ENCODE results near the gene EXOC4.

DNA sequence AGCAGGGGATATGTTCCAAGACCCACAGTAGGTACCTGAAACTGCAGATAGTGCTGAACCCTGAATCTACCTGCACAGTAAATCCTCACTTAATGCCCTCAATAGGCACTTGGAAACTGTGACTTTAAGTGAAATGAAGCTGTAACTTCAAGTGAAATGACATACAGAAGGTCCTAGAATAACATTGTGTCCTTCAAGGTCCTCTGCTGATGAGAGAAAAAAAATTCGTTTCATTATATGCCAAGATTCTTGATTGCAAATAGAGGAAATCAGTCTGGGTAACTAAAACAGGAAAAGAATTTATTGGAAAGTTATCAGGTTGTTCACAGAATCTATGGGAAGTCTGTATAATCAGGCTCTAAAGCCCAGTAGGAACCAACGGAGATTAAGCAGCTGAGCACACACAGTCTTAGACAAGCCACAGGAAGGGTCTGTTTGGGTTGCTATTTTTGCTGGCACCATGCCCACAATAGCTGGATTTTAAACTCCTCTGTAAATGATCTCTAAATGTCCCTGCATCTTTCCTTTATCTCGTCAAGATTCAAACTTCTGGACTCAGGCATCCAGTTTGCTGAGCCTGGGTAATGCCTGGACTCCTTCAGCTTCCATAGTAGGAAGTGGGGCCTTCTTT is 57.5 kb downstream of the EXOC4 start:
- TF ChIP-seq, protein P1, sequence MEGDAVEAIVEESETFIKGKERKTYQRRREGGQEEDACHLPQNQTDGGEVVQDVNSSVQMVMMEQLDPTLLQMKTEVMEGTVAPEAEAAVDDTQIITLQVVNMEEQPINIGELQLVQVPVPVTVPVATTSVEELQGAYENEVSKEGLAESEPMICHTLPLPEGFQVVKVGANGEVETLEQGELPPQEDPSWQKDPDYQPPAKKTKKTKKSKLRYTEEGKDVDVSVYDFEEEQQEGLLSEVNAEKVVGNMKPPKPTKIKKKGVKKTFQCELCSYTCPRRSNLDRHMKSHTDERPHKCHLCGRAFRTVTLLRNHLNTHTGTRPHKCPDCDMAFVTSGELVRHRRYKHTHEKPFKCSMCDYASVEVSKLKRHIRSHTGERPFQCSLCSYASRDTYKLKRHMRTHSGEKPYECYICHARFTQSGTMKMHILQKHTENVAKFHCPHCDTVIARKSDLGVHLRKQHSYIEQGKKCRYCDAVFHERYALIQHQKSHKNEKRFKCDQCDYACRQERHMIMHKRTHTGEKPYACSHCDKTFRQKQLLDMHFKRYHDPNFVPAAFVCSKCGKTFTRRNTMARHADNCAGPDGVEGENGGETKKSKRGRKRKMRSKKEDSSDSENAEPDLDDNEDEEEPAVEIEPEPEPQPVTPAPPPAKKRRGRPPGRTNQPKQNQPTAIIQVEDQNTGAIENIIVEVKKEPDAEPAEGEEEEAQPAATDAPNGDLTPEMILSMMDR (IDR thresholded peaks at IDR 0.05): no peak
- TF ChIP-seq POLR2AphosphoS5 (IDR thresholded peaks at IDR 0.05): no peak
- no peak for TF ChIP-seq POLR2A (IDR thresholded peaks at IDR 0.05)

All from transverse colon (tissue), 4 donors.